ENCODE results near the gene ZNF66.
"Not testable (repeated sequence)": the region's sequence is repeated elsewhere in the genome, so short reads cannot be mapped to it uniquely, and the experiment has no call there.

The ZNF66 gene

GRCh38 chr19:20776083-20777076 is at the start of gene ZNF66:
Gene ZNF66, plus strand, starts transcription at chr19:20776304. Its CDS starts 144 bp downstream, at chr19:20776448.
- DNase-seq = peak; percentile 98

GRCh38 chr19:20750169-20750568 is 25.9 kb upstream of the ZNF66 start:
- DNase-seq = not testable (repeated sequence)

GRCh38 chr19:20752291-20752690 is 23.8 kb upstream of the ZNF66 start:
- DNase-seq = not testable (repeated sequence)

GRCh38 chr19:20769225-20769736 is 6.8 kb upstream of the ZNF66 start:
- not testable (repeated sequence) for DNase-seq

DNA sequence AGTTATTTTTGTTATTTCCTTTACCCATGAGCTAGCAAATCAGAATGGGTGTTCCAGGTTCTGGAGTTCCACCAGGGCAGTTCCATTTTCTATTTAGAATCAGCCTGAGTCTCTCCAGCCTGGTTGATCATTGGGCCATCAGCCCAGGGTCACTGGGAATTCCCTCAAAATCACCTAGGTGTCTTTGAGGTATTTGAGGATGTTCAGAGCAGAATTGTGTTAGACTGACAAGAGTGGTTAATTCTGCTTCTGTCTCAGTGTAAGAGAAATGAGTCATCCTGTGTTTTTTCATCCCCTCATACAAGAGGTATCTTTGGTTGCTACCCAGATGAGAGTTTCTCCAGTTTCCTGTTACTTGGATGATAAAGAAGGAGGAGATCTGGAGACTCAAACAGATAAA is 11.7 kb downstream of the ZNF66 start:
- DNase-seq = no peak

DNA sequence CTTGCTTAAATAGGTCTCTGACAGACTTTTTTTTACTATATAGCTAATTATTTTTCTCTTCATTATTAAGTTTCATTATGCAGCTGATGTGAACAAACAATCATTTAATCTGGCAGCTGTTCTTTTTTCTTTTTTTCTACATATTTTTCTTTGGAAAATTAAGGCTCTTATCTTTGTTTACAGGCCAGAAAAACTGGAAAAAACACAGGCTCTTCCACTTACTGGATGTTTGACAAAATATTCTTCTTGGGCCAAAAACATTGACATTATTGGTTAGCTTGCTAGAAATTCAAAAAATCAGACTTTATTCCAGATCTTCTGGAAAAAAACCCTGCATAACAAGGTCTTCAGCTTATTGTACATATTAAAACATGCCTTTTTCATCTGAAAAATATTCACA is 15.7 kb downstream of the ZNF66 start:
- DNase-seq = no peak

DNA sequence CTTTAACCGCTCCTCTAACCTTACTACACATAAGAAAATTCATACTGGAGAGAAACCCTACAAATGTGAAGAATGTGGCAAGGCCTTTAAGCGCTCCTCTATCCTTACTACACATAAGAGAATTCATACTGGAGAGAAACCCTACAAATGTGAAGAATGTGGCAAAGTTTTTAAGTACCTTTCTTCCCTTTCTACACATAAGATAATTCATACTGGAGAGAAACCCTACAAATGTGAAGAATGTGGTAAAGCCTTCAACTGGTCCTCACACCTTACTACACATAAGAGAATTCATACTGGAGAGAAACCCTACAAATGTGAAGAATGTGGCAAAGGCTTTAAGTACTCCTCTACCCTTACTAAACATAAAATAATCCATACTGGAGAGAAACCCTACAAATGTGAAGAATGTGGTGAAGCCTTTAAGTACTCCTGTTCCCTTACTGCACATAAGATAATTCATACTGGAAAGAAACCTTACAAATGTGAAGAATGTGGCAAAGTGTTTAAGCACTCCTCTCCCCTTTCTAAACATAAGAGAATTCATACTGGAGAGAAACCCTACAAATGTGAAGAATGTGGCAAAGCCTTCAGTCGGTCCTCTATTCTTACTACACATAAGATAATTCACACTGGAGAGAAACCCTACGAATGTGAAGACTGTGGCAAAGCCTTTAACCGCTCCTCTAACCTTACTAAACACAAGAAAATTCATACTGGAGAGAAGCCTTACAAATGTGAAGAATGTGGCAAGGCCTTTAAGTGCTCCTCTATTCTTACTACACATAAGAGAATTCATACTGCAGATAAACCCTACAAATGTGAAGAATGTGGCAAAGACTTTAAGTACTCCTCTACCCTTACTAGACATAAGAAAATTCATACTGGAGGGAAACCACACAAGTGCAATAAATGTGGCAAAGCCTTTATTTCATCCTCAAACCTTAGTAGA is 30.5 kb downstream of the ZNF66 start:
- DNase-seq = not testable (repeated sequence)

- no peak for DNase-seq
Observed at GRCh38 chr19:20840371-20840770, 64.3 kb downstream of the ZNF66 start.

Measured in RPMI8226 (cell line).